Activated T-cell treated with anti-CD3 and anti-CD28 coated beads, Interleukin-2, amount 50 U/mL, for 72 hours (primary cell): ENCODE results near the gene ERC1. TPM values are rescaled to one million over a fixed set of nuclear protein-coding genes. Genes with fewer than 3 reads are reported as not detected.
A peak's percentile ranks its signal among the peaks of the same experiment; 100 is the strongest.

Experiments used
- ATAC-seq, 2 donors: fragments of 150-1000 bp; cut with Tn5 transposase; replicated peaks in 1 of 2; 2 replicates each; pipeline ENCODE4 v1.10.0; 2021; ENCODE audit warnings: moderate library complexity in 2 of 2, mild to moderate bottlenecking in 1 of 2
- DNase-seq, 2 donors: peaks; one replicate each; pipeline ENCODE4 v3.0.0; 2021 to 2022; ENCODE audit warnings: mixed read lengths in 1 of 2
- H3K27ac Mint-ChIP-seq: one replicate; pipeline ENCODE4 v1.8.0; 2022; ENCODE audit warnings: mild to moderate bottlenecking, moderate library complexity, mixed read lengths
- H3K27me3 Mint-ChIP-seq: one replicate; pipeline ENCODE4 v1.8.0; 2022; ENCODE audit warnings: low read depth, mixed read lengths
- H3K36me3 Mint-ChIP-seq, 2 donors: one replicate each; pipeline ENCODE4 v1.8.0; 2022; ENCODE audit warnings: mixed read lengths in 2 of 2, mild to moderate bottlenecking in 1 of 2; ENCODE audit not compliant: insufficient read depth in 2 of 2
- H3K4me1 Mint-ChIP-seq: one replicate; pipeline ENCODE4 v1.8.0; 2022; ENCODE audit warnings: low read depth, mixed read lengths
- H3K4me3 Mint-ChIP-seq, 2 donors: one replicate each; pipeline ENCODE4 v1.8.0; 2022; ENCODE audit warnings: mild to moderate bottlenecking in 2 of 2, mixed read lengths in 2 of 2, moderate library complexity in 2 of 2
- H3K9me3 Mint-ChIP-seq, 2 donors: one replicate each; pipeline ENCODE4 v1.8.0; 2022; ENCODE audit warnings: mixed read lengths in 2 of 2
- total RNA-seq, 2 donors: library from RNA; stranded (reverse); gene quantifications; one replicate each; pipeline ENCODE4 v1.2.3, GENCODE V29; 2022

The ERC1 gene
- total RNA-seq, 2 donors from 2014 or later, result 27.5 to 28.9 TPM

GRCh38 chr12:1517734-1518525 is 526.9 kb downstream of the ERC1 start:
- H3K27me3 Mint-ChIP-seq, result peaks cover 18% of the 10 kb centered on the region

DNA sequence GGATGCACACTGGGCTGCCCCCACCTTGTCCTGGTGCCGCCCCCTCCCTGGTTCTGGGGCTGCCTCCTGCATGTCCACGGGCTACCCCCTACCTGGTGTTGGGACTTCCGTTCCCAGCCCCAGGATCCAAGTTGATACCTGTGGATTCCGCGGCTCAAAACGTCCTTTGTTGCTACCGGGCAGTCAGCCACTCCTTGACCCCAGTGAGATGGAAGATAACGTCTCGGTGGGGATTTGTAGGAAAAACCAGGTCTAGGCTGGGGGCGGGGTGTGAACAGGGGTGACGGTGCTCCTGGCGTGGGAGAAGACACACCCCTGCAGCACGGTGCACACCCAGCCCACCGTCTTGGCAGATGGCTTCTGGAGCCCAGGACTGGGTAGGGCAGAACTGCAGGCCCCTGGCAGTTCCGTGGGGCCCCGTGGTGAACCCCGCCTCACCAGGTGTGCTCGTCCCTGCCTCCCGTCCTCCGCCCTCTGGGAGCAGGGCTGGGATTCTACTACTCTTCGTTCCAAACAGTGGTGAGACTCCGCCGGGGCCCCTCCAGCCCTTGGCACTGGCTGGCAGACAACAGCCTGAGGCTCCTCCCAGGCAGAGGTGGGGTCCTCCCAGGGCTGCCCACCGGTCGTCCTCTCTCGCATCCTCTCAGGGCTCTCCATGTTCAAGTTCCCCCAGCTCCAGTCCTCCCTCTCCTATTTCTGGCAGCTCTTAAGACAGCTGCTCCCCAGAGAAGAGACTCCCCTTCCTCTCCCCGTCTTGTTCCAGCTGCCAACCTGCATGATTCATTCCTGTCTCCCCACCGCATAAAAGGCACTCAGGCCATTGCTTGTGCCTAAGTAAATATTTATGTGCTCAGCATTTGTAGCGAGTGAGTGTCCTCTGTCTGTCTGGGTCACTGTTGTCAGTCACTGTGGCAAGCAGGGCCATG is 527.8 kb downstream of the ERC1 start:
- Mint-ChIP-seq H3K4me3 (no peak overlapping the region), H3K4me1 (no peaks in the 10 kb centered on the region), H3K27me3 (peaks cover 25% of the 10 kb centered on the region), H3K27ac (no peak overlapping the region), H3K9me3 (no peaks in the 10 kb centered on the region), H3K36me3 (peaks cover 0 to 2% of the 10 kb centered on the region in 2 donors)
- no peak for ATAC-seq
- DNase-seq, result no peak

More at GRCh38 chr12:1517734-1518525, 526.9 kb downstream of the ERC1 start:
- Mint-ChIP-seq H3K36me3 (peaks cover 0 to 2% of the 10 kb centered on the region in 2 donors), H3K9me3 (no peaks in the 10 kb centered on the region), H3K4me3 (no peak overlapping the region), H3K27ac (no peak overlapping the region), H3K4me1 (no peaks in the 10 kb centered on the region)
- DNase-seq (no peak), ATAC-seq (no peak)

- Mint-ChIP-seq H3K9me3 (no peaks in the 10 kb centered on the region), H3K27me3 (peaks cover 29% of the 10 kb centered on the region), H3K36me3 (peaks cover 0 to 2% of the 10 kb centered on the region in 2 donors), H3K4me1 (no peaks in the 10 kb centered on the region), H3K4me3 (no peak overlapping the region), H3K27ac (no peak overlapping the region)
- no peak for ATAC-seq
- no peak for DNase-seq
These were observed 528.6 kb downstream of the ERC1 start for GRCh38 chr12:1519642-1520041.

DNA sequence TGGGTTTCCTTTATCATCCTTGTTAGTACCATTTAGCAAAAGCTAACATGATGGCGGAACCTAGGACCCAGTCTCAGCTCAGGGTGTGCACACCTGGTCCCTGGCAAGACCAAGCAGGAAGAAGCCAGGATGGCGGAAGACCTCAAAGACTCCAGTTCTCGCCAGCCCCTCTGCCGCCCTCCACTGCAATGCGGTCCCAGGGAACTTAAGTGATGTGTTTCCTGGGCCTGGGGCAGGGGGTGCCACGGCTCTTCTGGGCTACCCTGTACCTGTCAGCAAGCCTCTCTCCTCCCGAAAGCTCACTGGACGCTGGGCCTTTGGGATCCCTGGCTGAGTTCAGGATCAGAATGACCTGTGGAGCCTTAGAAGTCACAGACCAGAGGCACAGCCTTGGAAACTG is 532.0 kb downstream of the ERC1 start:
- Mint-ChIP-seq H3K4me3 (no peak overlapping the region), H3K4me1 (no peaks in the 10 kb centered on the region)

DNA sequence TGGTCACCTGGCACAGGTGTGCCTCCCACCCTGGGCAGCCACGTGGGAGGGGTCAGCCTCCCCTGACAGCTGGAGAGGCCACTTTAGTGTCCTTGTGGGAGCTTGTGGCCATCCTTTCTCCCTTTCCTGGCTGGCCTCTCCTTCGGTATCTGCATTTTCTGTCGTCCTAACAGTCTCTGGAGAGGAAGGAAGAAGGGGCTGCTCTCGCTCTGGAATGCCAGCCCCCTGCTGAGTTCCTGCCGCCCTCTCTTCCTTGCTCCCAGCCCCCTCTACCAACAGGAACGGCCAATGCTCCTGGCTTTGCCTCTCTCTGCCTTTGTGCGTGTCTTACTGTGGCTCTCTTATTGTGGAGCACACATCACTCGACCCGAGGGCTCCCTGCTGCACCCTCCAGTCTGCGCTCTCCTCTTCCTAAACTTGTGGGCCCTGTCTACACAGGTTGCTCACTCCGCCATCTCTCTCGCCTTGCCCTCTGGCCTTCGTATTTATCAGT is 532.6 kb downstream of the ERC1 start:
- H3K9me3 Mint-ChIP-seq, result no peaks in the 10 kb centered on the region
- H3K4me3 Mint-ChIP-seq, result no peak overlapping the region
- no peaks in the 10 kb centered on the region for H3K4me1 Mint-ChIP-seq
- no peak for DNase-seq
- no peak overlapping the region for H3K27ac Mint-ChIP-seq
- H3K27me3 Mint-ChIP-seq, result peaks cover 58% of the 10 kb centered on the region
- no peak for ATAC-seq
- no peaks in the 10 kb centered on the region for H3K36me3 Mint-ChIP-seq

More for the DNA sequence above, 532.0 kb downstream of the ERC1 start:
- no peak for DNase-seq
- Mint-ChIP-seq H3K27ac (no peak overlapping the region), H3K9me3 (no peaks in the 10 kb centered on the region), H3K27me3 (peaks cover 56% of the 10 kb centered on the region), H3K36me3 (no peaks in the 10 kb centered on the region)
- no peak for ATAC-seq

- H3K27me3 Mint-ChIP-seq, result peaks cover 59% of the 10 kb centered on the region
- H3K9me3 Mint-ChIP-seq, result no peaks in the 10 kb centered on the region
- H3K4me3 Mint-ChIP-seq, result no peak overlapping the region
- ATAC-seq (no peak), DNase-seq (no peak)
- H3K36me3 Mint-ChIP-seq, result no peaks in the 10 kb centered on the region
- H3K4me1 Mint-ChIP-seq, result peaks cover 6% of the 10 kb centered on the region
- no peak overlapping the region for H3K27ac Mint-ChIP-seq
These were observed 534.8 kb downstream of the ERC1 start for GRCh38 chr12:1525858-1526257.

GRCh38 chr12:1527789-1528188 is 536.8 kb downstream of the ERC1 start:
- ATAC-seq (no peak), DNase-seq (no peak)
- no peaks in the 10 kb centered on the region for H3K9me3 Mint-ChIP-seq
- H3K27ac Mint-ChIP-seq, result no peak overlapping the region
- peaks cover 70% of the 10 kb centered on the region for H3K27me3 Mint-ChIP-seq
- no peaks in the 10 kb centered on the region for H3K36me3 Mint-ChIP-seq
- no peak overlapping the region for H3K4me3 Mint-ChIP-seq
- peaks cover 20% of the 10 kb centered on the region for H3K4me1 Mint-ChIP-seq

- ATAC-seq, result no peak
- H3K27me3 Mint-ChIP-seq, result peaks cover 71% of the 10 kb centered on the region
- H3K9me3 Mint-ChIP-seq, result no peaks in the 10 kb centered on the region
- DNase-seq, result no peak
- H3K36me3 Mint-ChIP-seq, result no peaks in the 10 kb centered on the region
- H3K4me3 Mint-ChIP-seq, result no peak overlapping the region
- H3K4me1 Mint-ChIP-seq, result peaks cover 30% of the 10 kb centered on the region
- H3K27ac Mint-ChIP-seq, result no peak overlapping the region
These were observed 537.8 kb downstream of the ERC1 start for GRCh38 chr12:1528791-1529190.

GRCh38 chr12:1529228-1529861 is 538.3 kb downstream of the ERC1 start:
- ATAC-seq (no peak), DNase-seq (no peak)
- Mint-ChIP-seq H3K4me1 (peaks cover 35% of the 10 kb centered on the region), H3K27me3 (peaks cover 65% of the 10 kb centered on the region), H3K36me3 (no peaks in the 10 kb centered on the region), H3K4me3 (peak overlapping the region; percentile 75 to 88), H3K27ac (no peak overlapping the region), H3K9me3 (no peaks in the 10 kb centered on the region)

- Mint-ChIP-seq H3K27ac (no peak overlapping the region), H3K9me3 (no peaks in the 10 kb centered on the region), H3K4me1 (peaks cover 42% of the 10 kb centered on the region), H3K27me3 (peaks cover 71% of the 10 kb centered on the region), H3K36me3 (no peaks in the 10 kb centered on the region), H3K4me3 (peak overlapping the region; percentile 75 to 88)
- DNase-seq (peak; percentile 9 to 15), ATAC-seq (no peak)
These were observed 539.0 kb downstream of the ERC1 start for GRCh38 chr12:1529862-1530591.

GRCh38 chr12:1530592-1531152 is 539.6 kb downstream of the ERC1 start:
- no peak overlapping the region for H3K27ac Mint-ChIP-seq
- DNase-seq (peak; percentile 6 to 21), ATAC-seq (no peak)
- peaks cover 71% of the 10 kb centered on the region for H3K27me3 Mint-ChIP-seq
- peaks cover 42% of the 10 kb centered on the region for H3K4me1 Mint-ChIP-seq
- no peaks in the 10 kb centered on the region for H3K9me3 Mint-ChIP-seq
- H3K36me3 Mint-ChIP-seq, result no peaks in the 10 kb centered on the region
- peak overlapping the region in 1 of 2 donors; percentile 94 for H3K4me3 Mint-ChIP-seq

- peaks cover 71% of the 10 kb centered on the region for H3K27me3 Mint-ChIP-seq
- no peak overlapping the region for H3K27ac Mint-ChIP-seq
- peak overlapping the region; percentile 70 to 94 for H3K4me3 Mint-ChIP-seq
- H3K4me1 Mint-ChIP-seq, result peaks cover 42% of the 10 kb centered on the region
- ATAC-seq (no peak), DNase-seq (peak; percentile 14 to 21)
- no peaks in the 10 kb centered on the region for H3K9me3 Mint-ChIP-seq
- no peaks in the 10 kb centered on the region for H3K36me3 Mint-ChIP-seq
These were observed 540.2 kb downstream of the ERC1 start for GRCh38 chr12:1531153-1531653.
